Measurements from ENCODE around the gene ZNF710. TPM values are rescaled to one million over a fixed set of nuclear protein-coding genes. Genes with fewer than 3 reads are reported as not detected.

Gene ZNF710
- total RNA-seq, 1 donor from 2014 or later, result 45.5 TPM

DNA sequence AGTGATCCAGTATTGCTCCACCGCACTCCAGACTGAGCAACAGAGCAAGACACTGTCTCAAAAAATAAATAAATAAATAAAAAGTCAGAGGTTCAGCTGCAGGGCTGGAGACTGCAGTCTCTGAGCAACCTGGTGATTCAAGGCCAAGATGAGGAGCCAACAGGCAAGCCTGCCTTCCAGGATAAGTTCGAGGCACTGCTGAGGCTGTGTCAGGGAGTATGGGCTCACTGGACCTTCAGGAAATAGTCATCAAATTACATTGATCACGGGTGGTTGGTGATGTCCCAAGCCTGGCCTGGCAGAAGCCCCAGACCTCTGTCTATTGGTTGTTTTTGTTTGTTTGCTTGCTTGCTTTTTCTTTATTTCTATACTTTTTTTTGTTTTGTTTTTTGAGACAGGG lies 59.7 kb downstream of the ZNF710 start:
- peaks cover 82% of the 10 kb centered on the region for H3K4me1 Mint-ChIP-seq
- H3K36me3 Mint-ChIP-seq (ENCODE audit: low read depth), result no peaks in the 10 kb centered on the region
- CTCF ChIA-PET, result interaction anchor here (1.0 to 2.4 kb wide), 2 partner anchors 10 to 186 kb away, joined by 3 to 11 read pairs; no protein-coding TSS in a partner anchor
- POLR2A ChIA-PET, result interaction anchor here (0.9 to 8.1 kb wide), 4 partner anchors 11 to 58 kb away, joined by 3 to 98 read pairs (median 47); partner anchors contain the start of gene ZNF710
- TF ChIP-seq, protein P1, sequence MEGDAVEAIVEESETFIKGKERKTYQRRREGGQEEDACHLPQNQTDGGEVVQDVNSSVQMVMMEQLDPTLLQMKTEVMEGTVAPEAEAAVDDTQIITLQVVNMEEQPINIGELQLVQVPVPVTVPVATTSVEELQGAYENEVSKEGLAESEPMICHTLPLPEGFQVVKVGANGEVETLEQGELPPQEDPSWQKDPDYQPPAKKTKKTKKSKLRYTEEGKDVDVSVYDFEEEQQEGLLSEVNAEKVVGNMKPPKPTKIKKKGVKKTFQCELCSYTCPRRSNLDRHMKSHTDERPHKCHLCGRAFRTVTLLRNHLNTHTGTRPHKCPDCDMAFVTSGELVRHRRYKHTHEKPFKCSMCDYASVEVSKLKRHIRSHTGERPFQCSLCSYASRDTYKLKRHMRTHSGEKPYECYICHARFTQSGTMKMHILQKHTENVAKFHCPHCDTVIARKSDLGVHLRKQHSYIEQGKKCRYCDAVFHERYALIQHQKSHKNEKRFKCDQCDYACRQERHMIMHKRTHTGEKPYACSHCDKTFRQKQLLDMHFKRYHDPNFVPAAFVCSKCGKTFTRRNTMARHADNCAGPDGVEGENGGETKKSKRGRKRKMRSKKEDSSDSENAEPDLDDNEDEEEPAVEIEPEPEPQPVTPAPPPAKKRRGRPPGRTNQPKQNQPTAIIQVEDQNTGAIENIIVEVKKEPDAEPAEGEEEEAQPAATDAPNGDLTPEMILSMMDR (IDR thresholded peaks at IDR 0.05), result no peak
- H3K27ac Mint-ChIP-seq, result peak overlapping the region; percentile 97
- no peaks in the 10 kb centered on the region for H3K9me3 Mint-ChIP-seq
- DNase-seq (no peak), ATAC-seq (ENCODE audit: low read depth) (no peak)
- no peaks in the 10 kb centered on the region for H3K27me3 Mint-ChIP-seq
- intact Hi-C loops (cut with micrococcal nuclease), result no loop called here
- no peak overlapping the region for H3K4me3 Mint-ChIP-seq

DNA sequence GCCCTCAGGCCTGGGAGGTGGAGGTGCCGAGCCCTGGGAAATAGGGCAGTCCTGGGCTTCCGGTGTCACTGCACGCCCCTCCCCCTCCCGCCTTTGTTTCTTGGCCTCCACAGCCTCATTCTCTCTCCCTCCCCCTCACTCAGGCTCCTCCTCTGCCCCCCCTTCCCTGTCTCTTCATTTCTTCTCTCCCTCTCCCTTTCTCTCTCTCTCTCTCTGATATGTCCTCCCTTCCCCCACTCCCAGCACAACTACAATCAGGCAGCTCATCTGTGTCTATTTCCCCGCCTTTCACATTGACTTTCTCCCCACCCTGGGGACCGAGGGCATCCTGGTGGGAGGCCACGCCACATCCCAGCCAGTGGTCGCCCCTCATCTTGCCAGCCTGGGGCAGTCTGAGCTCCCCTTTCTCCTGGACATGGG lies 60.9 kb downstream of the ZNF710 start:
- ChIA-PET POLR2A (interaction anchor here (0.6 to 8.1 kb wide), 6 partner anchors 9 to 144 kb away, joined by 3 to 98 read pairs (median 8); partner anchors contain the start of gene ZNF710), CTCF (interaction anchor here (2.4 kb wide), 1 partner anchor 9 kb away, joined by 11 read pairs; no protein-coding TSS in a partner anchor)
- DNase-seq (no peak), ATAC-seq (ENCODE audit: low read depth) (no peak)
- Mint-ChIP-seq H3K27ac (peak overlapping the region; percentile 97), H3K27me3 (no peaks in the 10 kb centered on the region), H3K4me3 (no peak overlapping the region), H3K36me3 (ENCODE audit: low read depth) (peaks cover under 1% of the 10 kb centered on the region), H3K9me3 (no peaks in the 10 kb centered on the region), H3K4me1 (peaks cover 83% of the 10 kb centered on the region)
- TF ChIP-seq, protein P1 (IDR thresholded peaks at IDR 0.05), result no peak
- intact Hi-C loops (cut with micrococcal nuclease), result no loop called here

DNA sequence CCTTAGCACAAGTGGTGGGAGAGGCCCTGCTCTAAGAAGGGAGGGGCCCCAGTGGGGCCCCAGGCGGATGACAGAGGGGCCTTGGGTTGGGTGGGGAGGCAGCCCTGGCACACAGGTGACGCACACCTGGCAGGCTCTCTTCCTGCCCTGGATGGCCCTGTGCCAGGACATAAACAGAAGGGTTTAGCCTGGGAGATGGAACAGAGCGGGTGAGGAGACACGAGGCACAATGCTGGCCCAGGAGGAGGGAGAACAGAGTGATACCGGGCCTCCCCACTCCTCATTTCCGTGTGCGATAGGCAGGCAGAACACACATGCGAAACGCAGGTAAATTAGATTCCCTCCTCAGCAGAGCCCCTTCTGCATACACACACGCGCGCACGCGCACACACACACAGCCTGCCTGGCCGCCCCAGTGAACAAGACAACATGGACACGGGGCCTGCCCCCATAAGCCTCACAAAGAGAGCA lies 61.4 kb downstream of the ZNF710 start:
- no peaks in the 10 kb centered on the region for H3K27me3 Mint-ChIP-seq
- peaks cover 80% of the 10 kb centered on the region for H3K4me1 Mint-ChIP-seq
- no peak overlapping the region for H3K4me3 Mint-ChIP-seq
- no peaks in the 10 kb centered on the region for H3K9me3 Mint-ChIP-seq
- peak overlapping the region; percentile 97 for H3K27ac Mint-ChIP-seq
- ATAC-seq (ENCODE audit: low read depth) (no peak), DNase-seq (no peak)
- peaks cover 3% of the 10 kb centered on the region for H3K36me3 Mint-ChIP-seq (ENCODE audit: low read depth)
- ChIA-PET POLR2A (interaction anchor here (0.7 to 8.1 kb wide), 5 partner anchors 9 to 143 kb away, joined by 3 to 98 read pairs (median 3); partner anchors contain the start of gene ZNF710), CTCF (interaction anchor here (2.4 kb wide), 1 partner anchor 8 kb away, joined by 11 read pairs; no protein-coding TSS in a partner anchor)
- TF ChIP-seq, protein P1 (IDR thresholded peaks at IDR 0.05), result no peak
- intact Hi-C loops (cut with micrococcal nuclease), result no loop called here

DNA sequence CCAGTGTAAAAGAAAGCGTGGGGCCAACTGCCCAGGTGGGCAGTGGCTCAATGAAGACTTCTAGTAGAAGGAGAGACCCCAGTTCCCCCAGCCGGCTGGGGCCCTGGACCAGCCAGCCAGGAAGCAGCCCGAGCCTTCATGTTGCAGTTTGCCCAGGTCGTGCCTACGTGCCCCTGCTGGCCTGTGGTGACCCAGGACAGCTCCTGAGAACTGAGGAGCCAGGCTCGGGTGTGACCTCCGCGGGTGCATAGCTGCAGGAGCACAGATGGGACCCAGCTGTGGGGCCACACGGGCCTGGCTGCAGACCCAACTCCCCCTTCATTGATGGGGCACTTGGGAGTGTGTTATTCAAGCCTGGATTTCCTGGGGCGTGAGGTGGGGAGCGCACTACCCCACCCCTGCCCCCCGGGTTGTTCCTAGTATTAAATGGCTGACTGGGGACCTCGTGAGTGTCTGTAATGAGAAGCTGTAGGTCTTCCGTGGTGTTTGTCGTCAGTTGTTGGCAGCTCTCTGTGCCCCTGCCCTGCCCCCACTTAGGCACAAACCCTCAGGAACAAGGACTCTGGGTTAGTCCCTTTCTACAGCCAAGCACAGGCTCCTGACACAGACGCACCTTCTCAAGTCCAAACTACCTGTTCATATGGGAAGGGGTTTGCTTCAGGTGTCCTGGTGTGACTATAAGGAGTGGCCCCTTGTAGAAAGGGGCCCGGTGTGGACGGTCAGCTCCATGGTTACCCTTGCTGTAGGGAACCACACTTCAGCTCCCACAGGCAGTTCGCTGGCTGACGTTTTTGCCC lies 62.0 kb downstream of the ZNF710 start:
- Mint-ChIP-seq H3K27me3 (no peaks in the 10 kb centered on the region), H3K27ac (peak overlapping the region; percentile 97), H3K36me3 (ENCODE audit: low read depth) (peaks cover 7% of the 10 kb centered on the region), H3K4me1 (peaks cover 74% of the 10 kb centered on the region), H3K9me3 (no peaks in the 10 kb centered on the region), H3K4me3 (no peak overlapping the region)
- TF ChIP-seq, protein P1 (IDR thresholded peaks at IDR 0.05), result no peak
- DNase-seq (no peak), ATAC-seq (ENCODE audit: low read depth) (no peak)
- ChIA-PET CTCF (no interaction called here), POLR2A (interaction anchor here (1.1 to 8.1 kb wide), 2 partner anchors 16 to 31 kb away, joined by 4 to 98 read pairs; no protein-coding TSS in a partner anchor)
- intact Hi-C loops (cut with micrococcal nuclease), result no loop called here

DNA sequence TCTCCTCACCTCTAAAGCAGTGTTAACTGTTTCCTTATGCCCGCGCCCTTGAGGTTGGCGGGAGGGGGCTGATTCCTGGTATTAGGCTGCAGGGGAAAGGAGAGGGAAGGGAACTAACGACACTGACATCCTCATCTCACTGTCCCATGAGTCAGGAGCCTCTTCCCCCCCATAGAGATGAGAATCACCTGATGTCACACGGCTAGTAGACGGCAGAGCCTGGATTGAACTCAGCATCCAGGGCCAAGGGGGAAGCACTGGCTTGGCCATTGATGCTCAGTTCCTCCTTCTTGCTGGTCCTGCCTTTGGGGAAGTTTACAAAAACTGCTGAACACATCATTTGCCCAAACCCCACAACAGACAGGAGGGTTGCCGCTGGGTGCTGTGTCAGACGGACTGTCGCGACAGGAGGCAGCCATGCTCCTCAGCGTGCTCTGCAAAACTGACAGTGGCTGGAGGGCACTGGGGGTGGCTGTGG lies 62.7 kb downstream of the ZNF710 start:
- ATAC-seq (ENCODE audit: low read depth) (peak; percentile 35), DNase-seq (peak; percentile 49)
- H3K9me3 Mint-ChIP-seq, result no peaks in the 10 kb centered on the region
- TF ChIP-seq, protein P1 (IDR thresholded peaks at IDR 0.05), result no peak
- ChIA-PET POLR2A (interaction anchor here (1.1 to 2.0 kb wide), 2 partner anchors 32 to 170 kb away, joined by 4 to 6 read pairs; partner anchors contain the start of gene AP3S2), CTCF (interaction anchor here (1.2 kb wide), 1 partner anchor 66 kb away, joined by 3 read pairs; no protein-coding TSS in a partner anchor)
- no peaks in the 10 kb centered on the region for H3K27me3 Mint-ChIP-seq
- peaks cover 10% of the 10 kb centered on the region for H3K36me3 Mint-ChIP-seq (ENCODE audit: low read depth)
- H3K27ac Mint-ChIP-seq, result peak overlapping the region; percentile 97
- peaks cover 68% of the 10 kb centered on the region for H3K4me1 Mint-ChIP-seq
- peak overlapping the region; percentile 21 for H3K4me3 Mint-ChIP-seq
- intact Hi-C loops (cut with micrococcal nuclease), result no loop called here

Data from activated B cell treated with CpG ODN at 0.5 μM for 24 hours (primary cell).